ENCODE measurements around the gene IER5L. TPM values are rescaled to one million over a fixed set of nuclear protein-coding genes. Genes with fewer than 3 reads are reported as not detected.

IER5L gene
- total RNA-seq, 1 donor from 2014 or later, result 86.1 TPM

GRCh38 chr9:129203556-129203909 lies 25.5 kb upstream of the IER5L start:
- Histone ChIP-seq H3K27ac (peak overlapping the region; percentile 81 to 96), H3K9me3 (no peaks in the 10 kb centered on the region), H3K36me3 (no peaks in the 10 kb centered on the region), H3K27me3 (no peaks in the 10 kb centered on the region), H3K4me1 (peaks cover 5% of the 10 kb centered on the region in 2 donors), H3K4me3 (peak overlapping the region; percentile 54 to 80)
- DNase-seq (ENCODE audit: low spot score in 2 of 2), result no peak
- no peak for TF ChIP-seq CTCF (IDR thresholded peaks at IDR 0.05)
- intact Hi-C loops (cut with DNase I), result loop anchor here (2.0 kb wide), 1 partner anchor 61 kb away; no protein-coding TSS in a partner anchor

- no peaks in the 10 kb centered on the region for H3K36me3 ChIP-seq
- peak overlapping the region; percentile 81 to 96 for H3K27ac ChIP-seq
- no peak for TF ChIP-seq CTCF (IDR thresholded peaks at IDR 0.05)
- H3K4me3 ChIP-seq, result peak overlapping the region; percentile 54 to 80
- DNase-seq (ENCODE audit: low spot score in 2 of 2), result peak; percentile 42 to 92
- intact Hi-C loops (cut with DNase I), result loop anchor here (1.0 to 2.0 kb wide), 2 partner anchors 25 to 60 kb away; partner anchors contain the start of gene IER5L
- peaks cover 5 to 8% of the 10 kb centered on the region in 2 donors for H3K4me1 ChIP-seq
- H3K27me3 ChIP-seq, result no peaks in the 10 kb centered on the region
- no peaks in the 10 kb centered on the region for H3K9me3 ChIP-seq
Observed at GRCh38 chr9:129202613-129203555, 24.8 kb upstream of the IER5L start.

- intact Hi-C loops (cut with DNase I), result loop anchor here (1.0 to 2.0 kb wide), 2 partner anchors 24 to 59 kb away; partner anchors contain the start of gene IER5L
- Histone ChIP-seq H3K4me3 (no peak overlapping the region), H3K27ac (no peak overlapping the region)
Observed at GRCh38 chr9:129201866-129202265, 23.8 kb upstream of the IER5L start.

GRCh38 chr9:129201289-129201688 lies 23.2 kb upstream of the IER5L start:
- no peaks in the 10 kb centered on the region for H3K9me3 ChIP-seq
- no peak overlapping the region for H3K27ac ChIP-seq
- no peak for DNase-seq (ENCODE audit: low spot score in 2 of 2)
- peaks cover 5 to 8% of the 10 kb centered on the region in 2 donors for H3K4me1 ChIP-seq
- no peak for TF ChIP-seq CTCF (IDR thresholded peaks at IDR 0.05)
- no peak overlapping the region for H3K4me3 ChIP-seq
- no peaks in the 10 kb centered on the region for H3K27me3 ChIP-seq
- intact Hi-C loops (cut with DNase I), result no loop called here
- no peaks in the 10 kb centered on the region for H3K36me3 ChIP-seq

More at GRCh38 chr9:129201866-129202265, 23.8 kb upstream of the IER5L start:
- DNase-seq (ENCODE audit: low spot score in 2 of 2), result no peak
- Histone ChIP-seq H3K9me3 (no peaks in the 10 kb centered on the region), H3K27me3 (no peaks in the 10 kb centered on the region), H3K36me3 (no peaks in the 10 kb centered on the region), H3K4me1 (peaks cover 5 to 8% of the 10 kb centered on the region in 2 donors)
- TF ChIP-seq CTCF (IDR thresholded peaks at IDR 0.05), result no peak

GRCh38 chr9:129200255-129200654 lies 22.2 kb upstream of the IER5L start:
- H3K4me3 ChIP-seq, result no peak overlapping the region
- no peak for TF ChIP-seq CTCF (IDR thresholded peaks at IDR 0.05)
- intact Hi-C loops (cut with DNase I), result no loop called here
- no peaks in the 10 kb centered on the region for H3K9me3 ChIP-seq
- no peak overlapping the region for H3K27ac ChIP-seq
- peaks cover 5 to 8% of the 10 kb centered on the region in 2 donors for H3K4me1 ChIP-seq
- DNase-seq (ENCODE audit: low spot score in 2 of 2), result no peak
- no peaks in the 10 kb centered on the region for H3K27me3 ChIP-seq
- no peaks in the 10 kb centered on the region for H3K36me3 ChIP-seq

All from ascending aorta (tissue), 2 donors.